HG03097 (cell line): Measurements from ENCODE around the gene HOMER2.
"Not testable (repeated sequence)": the region's sequence is repeated elsewhere in the genome, so short reads cannot be mapped to it uniquely, and the experiment has no call there.

ENCODE experiments used
- ATAC-seq: cut with Tn5 transposase; IDR thresholded peaks from one replicate; pipeline ENCODE4 v1.9.1; 2021; ENCODE audit not compliant: unreplicated experiment, low FRiP score

The HOMER2 gene

DNA sequence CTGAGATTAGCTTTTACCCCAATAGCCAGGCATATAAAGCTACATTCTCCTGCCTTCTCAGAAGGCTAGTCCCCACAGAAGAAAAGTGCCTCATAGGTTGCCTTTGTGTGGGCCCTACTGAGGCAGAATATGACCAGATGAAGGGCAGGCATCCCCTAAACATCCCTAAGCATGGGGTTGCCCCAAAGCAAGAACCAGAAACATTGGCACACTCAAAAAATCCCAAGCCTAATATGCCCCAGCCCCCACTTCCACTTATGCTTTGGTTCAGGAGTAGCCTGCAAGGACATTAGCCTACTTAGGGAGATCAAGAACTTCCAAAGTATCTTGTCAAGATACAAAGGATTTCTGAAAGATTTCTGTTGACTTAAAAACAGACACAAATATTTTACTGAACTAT is 113.4 kb downstream of the HOMER2 start:
- ATAC-seq = no peak

DNA sequence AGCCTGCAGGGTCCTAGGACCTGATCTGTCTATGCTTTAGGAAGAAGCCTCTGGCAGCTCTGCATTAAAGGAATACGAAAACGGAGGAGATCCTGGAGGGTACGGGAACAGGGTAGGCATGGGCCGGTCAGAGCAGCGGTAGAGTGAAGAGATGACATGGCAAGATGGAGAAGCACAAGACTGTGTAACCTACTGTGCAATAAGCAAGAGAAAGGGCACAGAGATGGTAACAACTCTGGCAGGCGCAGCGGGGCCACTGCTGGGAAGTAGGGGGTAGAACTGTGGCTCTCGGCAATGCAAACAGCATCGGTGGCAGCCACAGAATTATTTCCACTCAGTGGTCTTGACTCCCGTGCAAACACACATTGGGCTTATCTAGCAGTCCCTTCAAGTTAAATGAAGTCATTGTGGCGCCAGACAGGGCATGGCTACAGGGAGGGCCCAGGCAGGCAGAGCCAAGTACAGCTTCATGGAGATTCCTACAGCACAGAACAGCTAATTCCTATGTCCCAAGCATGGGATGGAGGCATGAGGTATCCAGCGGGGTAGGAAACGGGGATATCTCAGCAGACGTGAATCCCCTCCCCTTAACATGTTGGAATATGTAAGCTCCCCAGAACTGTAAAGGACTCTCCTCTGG is 114.3 kb downstream of the HOMER2 start:
- no peak for ATAC-seq

DNA sequence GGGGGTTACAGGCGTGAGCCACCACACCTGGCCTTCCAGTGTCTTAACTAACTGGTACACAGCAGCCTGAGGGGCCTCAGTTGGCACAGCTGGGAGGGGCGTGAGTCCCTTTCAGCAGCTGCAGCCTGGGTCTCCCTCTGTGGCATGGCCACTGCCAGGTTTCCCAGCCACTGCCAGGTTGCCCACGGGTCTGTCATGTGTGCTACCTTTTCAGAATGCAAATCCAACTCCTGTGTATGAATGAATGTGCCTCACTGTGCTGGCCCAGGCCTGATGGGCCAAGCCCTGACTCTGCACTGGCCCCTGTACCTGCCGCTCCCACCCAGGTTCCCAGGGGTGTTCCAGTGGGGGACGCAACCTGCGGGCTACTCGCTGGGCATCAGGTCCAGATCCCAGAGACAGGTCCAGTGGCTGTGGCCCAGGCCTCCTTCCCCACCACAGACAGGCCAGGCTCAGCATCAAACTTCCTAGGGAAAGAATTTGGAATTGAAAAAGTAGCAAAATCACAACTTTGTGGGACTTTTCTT is 117.1 kb downstream of the HOMER2 start:
- no peak for ATAC-seq

DNA sequence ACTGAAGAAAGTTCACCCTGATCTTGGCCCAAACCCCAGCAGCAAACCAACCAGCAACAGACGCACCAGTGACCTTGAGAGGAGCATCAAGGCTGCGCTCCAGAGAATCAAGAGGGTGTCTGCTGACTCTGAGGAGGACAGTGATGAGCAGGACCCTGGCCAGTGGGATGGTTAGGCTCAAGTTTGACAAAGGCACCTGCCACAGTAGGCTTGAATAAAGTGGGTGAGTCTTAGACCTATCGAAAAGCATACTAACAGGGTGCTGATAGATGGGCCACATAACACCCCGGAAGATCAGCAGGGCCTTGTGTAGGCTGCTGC is 119.2 kb downstream of the HOMER2 start:
- no peak for ATAC-seq

DNA sequence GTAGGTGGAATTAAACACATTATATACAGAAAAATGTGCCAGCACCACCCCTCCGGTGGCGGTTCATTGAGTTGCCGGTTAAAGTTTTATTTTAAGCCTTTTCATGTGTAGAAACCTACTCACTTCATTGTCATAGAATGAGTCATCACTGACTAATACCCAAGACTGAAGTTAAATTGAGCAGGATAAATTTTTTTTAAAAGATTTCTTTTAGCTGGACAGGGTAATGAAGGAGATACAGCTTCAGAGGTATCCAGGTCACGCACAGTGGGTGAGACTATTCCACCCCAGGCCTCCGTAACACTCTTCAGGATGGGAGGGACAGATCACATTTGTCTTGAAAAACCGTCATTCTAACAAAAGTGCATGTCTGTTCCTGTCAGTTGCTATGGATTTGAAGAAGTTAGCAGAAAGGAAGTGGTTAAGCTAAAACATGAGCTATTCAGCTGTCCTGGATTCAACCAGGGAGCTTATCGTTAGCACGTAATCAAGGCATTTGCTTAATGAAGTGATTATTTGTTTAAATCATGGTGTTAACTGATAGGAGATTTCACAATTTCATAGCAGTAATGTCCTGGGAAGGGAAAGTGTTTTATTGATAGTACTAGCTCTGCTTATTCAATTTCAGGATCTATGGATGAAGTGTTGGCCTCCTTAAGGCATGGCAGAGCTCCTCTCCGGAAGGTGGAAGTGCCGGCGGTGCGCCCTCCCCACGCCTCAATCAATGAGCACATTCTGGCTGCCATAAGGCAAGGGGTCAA is 119.7 kb downstream of the HOMER2 start:
- peak; percentile 82 for ATAC-seq

DNA sequence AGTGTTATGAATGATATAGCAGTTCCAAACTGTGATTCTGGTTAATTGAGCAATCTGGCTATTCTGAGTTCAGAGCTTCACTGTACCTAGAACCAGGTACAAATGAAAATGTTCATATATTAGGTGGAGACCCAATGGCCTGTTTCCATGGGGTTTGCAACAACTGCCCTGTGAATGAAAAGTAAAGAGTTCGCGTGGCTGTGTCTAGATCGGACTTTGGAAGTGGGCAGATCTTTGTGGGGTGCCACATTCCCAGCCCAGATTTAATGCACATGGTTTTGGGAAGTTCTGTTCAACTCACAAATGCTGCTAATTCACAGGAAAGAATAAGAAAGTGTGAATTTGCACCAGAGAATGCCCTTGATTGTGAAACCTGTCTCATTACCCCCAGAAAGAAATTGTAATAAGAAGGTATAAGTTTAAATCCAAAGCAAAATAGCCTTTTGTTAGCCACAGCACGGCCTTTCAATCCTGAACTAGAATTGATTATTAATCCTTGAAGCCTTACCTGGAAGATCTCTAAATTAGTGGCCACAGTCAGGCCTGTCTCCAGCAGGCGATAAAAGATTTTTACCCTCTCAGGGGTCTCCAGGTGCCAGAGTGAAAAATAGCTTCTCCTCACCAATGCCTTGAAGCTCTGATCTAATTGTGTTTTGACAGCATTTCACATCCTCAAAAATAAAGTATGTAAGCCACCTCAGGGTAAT is 120.5 kb downstream of the HOMER2 start:
- ATAC-seq = no peak

DNA sequence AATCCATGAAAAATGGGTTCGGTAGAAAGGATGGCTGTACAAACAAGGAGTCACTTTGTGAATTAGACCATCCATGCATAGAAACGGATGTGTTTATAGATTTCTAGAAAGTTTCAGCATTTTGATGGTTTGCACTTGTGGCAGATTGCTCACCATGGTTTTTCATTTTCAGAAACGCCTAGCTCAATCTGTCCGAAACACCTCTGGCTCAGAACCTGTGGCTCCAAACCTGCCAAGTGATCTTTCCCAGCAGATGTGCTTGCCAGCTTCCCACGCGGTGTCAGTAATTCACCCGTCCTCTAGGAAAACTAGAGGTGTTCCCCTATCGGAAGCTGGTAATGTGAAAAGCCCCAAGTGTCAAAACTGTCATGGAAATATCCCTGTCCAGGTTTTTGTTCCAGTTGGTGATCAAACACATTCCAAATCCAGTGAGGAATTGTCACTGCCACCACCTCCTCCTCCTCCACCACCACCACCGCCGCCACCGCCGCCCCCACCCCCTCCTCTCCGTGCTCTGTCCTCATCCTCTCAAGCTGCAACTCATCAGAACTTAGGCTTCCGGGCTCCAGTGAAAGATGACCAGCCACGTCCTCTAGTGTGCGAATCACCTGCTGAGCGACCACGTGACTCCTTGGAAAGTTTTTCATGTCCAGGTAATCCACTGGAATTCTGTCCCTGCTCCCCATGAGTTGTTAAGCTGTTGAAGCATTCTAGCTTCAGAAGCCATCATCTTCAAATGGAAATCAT is 121.9 kb downstream of the HOMER2 start:
- no peak for ATAC-seq

DNA sequence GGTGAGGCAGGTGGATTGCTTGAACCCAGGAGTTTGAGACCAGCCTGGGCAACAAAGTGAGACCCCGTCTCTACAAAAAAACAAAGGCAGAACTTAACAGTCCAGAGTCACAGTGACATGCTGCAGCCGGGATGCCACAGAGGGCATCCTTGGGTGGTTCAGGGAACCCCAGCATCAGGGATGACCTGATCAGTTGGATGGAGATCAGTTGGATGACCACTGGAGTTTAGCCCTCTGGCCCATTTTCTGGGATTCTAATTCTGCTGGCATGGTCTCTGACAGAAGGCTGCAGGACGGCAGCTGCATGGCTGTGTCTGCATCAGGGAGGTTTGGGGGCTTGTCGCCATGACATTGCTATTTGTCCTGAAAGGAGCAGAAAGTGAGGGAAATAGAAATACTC is 123.3 kb downstream of the HOMER2 start:
- no peak for ATAC-seq

DNA sequence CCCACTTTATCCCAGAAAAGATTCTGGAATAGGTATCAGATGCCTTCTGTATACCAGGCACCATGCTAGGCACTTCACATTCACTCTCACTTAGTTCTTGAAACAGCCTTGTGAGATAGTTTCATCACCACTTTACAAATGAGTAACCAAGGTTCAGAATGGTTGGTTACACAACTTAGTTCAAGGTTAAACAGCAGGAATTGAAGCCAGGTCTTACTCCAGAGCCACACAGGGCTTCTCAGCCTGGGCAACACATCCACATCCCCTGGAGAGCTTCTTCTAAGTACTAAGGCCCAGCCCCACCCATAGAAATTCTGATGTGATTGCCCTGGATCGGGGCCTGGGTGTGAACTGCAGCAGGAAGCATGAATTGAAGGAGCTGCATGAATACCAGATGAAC is 124.4 kb downstream of the HOMER2 start:
- ATAC-seq = no peak

DNA sequence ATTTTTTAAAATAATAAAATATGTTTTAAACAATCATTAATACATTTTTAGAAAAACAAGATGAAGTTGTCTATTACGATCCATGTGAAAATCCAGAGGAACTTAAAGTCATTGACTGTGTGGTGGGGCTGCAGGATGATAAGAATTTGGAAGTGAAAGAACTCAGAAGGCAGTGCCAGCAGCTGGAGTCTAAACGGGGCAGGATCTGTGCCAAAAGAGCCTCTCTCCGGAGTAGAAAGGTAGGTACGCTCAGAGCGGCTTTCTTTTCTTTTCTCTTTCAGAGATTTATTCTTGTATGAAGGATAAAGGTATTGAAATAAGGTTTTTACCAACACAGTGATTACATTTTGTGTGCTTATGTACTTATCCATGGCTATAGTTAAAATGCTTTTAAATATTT is 129.5 kb downstream of the HOMER2 start:
- ATAC-seq = no peak

DNA sequence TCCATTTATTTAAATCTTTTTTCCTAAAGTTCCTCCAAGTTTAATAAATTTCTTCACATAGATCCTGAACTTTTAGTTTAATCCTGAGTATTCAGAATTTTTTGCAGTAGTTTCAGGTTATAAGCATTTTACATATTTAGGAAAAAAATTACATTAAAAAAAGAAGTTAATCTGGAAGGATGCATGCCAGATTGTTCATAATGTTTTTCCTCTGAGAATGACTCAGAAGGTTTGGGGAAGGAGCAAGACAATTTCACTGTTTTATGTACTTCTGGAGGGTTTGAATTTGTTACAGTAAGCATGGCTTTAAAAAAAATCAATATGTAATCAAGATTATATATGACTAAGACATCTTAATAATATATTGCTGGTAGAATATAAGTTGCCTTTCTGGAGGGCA is 130.7 kb downstream of the HOMER2 start:
- ATAC-seq = not testable (repeated sequence)

DNA sequence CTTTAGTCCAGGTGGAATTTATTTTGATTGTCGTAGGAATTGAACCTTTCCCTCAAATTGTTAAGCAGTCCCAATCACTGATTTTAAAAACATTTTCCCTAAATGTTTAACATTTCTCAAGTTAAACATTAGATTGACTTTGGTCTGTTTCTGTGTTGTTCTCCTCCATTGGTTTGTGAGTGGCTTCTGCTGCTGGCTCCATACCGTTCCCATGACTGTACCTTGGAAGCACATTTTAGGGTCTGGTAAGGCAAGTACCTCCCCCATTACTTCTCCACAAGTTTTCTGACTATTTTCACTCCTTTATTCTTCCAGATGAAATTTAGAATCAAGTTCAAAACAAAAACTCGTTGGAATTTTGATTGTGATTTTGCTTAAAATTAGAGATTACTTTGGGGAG is 131.1 kb downstream of the HOMER2 start:
- not testable (repeated sequence) for ATAC-seq

DNA sequence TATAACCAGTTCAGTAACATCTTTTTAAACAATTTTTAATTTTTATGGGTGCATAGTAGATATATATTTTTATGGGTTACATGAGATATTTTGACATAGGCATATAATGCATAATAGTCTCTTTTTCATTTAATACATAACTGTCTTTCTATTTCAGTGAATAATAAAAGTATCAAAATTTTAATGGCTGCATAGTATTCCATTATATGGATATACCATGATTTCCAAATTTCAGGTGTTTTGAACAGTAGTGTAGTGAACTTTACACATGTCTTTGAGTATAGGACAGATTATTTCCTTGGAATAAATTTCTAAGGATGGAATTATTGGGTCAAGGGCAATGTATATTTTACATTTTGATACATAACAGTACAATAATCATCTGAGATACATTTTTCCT is 132.4 kb downstream of the HOMER2 start:
- ATAC-seq = no peak

DNA sequence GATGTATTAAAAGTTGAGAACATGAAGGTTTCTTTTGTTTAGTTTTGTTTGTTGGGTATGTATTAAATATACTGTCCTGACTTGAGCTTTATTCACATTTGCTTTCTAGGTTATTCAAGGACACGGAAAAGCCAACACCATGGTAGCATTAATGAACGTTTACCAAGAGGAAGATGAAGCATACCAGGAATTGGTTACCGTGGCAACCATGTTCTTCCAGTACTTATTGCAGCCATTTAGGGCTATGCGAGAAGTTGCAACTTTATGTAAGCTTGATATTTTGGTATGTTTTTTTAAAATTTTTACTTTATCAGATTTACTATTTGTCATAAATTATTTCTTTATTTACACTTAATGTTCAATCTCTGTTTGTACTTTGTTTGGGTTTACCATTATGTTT is 139.5 kb downstream of the HOMER2 start:
- ATAC-seq = no peak

DNA sequence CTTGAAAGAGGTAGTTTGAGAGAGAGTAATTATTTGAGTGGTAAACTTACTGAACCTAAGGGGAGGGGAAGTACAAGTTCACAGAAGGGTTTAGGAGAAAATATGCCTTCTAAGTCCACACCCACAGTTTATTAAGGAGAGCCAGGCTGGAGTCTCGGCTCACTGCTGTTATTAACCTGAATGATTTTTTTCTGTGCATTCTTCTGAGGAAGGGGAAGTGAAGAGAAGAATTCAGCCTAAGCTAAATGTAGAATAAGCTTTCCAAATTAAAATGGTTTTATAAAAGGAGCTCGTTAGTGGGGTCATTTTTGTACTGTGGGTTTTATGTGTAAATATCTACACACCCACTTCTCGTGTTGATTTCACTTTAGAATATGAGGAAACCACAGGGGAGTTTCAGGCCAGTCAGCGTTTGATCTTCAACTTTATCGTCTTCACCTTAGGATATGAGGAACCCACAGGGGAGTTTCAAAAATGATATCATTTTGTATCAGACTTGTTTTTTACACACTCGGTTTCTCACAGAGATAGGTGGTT is 141.6 kb downstream of the HOMER2 start:
- ATAC-seq = no peak

DNA sequence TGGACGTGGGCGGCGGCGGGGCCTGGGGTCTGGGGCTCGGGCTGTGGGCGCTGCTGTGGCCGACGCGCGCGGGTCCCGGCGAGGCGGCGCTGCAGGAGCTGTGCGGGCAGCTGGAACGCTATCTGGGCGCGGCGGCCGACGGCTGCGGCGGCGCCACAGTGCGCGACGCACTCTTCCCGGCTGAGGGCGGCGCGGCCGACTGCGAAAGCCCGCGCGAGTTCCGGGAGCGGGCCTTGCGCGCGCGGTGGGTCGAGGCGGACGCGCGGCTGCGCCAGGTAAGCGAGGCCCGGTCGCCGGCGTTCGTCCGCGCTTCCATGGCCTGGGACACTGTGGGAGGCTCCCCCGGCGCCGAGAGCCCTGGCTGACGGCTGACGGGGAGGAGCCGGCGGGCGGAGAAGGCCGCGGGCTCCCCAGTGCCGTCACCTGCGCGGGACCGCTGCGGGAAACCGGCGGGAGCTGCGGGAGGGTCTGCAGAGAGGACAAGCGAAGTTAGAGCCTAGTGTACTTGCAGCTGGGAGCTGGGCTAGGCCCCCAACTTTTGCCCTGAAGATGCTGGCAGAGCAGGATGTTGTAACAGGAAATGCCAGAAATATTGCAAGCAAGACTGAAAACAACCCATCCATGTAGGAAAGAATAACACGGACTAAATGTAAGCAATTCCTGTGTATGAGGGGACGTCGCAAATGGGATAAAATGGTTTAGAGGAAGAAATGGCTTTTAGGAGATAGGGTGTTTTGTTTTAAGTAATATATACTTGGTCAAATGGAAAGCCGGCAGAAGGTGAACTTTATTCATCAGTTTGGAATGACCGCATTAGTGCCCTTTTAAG is 142.2 kb downstream of the HOMER2 start:
- no peak for ATAC-seq

DNA sequence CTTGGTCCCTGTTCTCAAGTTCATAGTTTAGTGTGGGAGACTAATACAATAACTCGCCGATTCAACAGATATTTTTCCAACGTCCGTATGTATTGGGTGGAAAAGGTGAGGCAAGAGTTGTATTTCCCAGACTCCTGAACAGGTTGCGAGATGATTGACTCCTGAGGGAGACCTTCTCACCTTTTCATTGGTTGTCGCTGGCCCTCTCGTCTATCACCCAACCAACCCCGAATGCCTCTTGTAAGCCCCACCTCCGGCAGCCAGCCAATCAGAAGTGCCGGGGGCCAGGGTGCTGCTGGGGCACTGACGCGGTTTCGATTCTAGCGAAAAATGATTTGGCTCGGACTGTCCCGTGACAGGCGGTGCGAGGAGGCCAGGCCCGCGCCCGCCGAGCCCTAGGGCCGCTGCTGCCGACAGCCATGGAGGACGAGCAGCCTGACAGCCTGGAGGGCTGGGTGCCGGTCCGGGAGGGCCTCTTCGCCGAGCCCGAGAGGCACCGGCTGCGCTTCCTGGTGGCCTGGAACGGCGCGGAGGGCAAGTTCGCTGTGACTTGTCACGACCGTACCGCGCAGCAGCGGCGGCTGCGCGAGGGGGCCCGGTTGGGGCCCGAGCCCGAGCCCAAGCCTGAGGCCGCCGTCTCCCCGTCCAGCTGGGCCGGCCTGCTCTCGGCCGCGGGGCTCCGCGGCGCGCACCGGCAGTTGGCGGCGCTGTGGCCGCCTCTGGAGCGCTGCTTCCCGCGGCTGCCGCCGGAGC is 143.0 kb downstream of the HOMER2 start, which contains the start of gene WHAMM:
Gene WHAMM (plus strand): TSS at position 321 of the 753 bp plus-strand sequence. CDS start 99 bp downstream, at position 420.
- ATAC-seq = peak; percentile 75

DNA sequence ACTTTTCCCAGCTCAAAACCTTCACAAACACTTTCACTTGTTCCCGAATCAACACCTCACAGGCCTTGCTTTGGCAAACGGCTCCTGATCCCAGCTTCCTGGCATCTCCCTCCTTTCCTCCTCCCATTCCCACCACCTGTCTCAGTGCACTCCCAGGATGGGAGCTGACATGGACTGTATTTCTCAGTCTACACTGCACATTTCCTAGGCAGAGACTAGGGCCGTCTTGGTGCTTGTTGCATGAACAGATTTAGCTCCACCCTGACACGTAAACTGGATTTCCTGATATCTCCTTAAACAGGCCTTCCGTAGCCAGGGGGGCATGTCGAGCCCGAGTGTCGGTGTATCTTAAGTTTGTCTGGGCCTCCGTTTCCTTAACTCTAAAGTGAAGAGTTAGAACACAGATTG is 143.9 kb downstream of the HOMER2 start:
- ATAC-seq = no peak
